GM12878 (cell line): ENCODE results near the gene TP73.

Source experiments
- CHD2 ChIP-seq: IDR thresholded peaks from 2 replicates; pipeline ENCODE4 v1.6.1; 2011; ENCODE audit warnings: low read depth, low read length, improper control_type of control experiment, borderline replicate concordance
- JUND ChIP-seq: IDR thresholded peaks from 2 replicates; pipeline ENCODE4 v1.6.1; 2012; ENCODE audit warnings: low read depth, mild to moderate bottlenecking, low read length, improper control_type of control experiment, moderate library complexity
- NR2C2 ChIP-seq: IDR thresholded peaks from 2 replicates; pipeline ENCODE4 v1.6.1; 2011; ENCODE audit warnings: borderline replicate concordance, low read depth; ENCODE audit not compliant: control insufficient read depth, insufficient read length
- POLR2A ChIP-seq: IDR thresholded peaks from 2 replicates; pipeline ENCODE4 v1.6.1; 2011; ENCODE audit warnings: low read depth, mild to moderate bottlenecking, low read length
- POLR2AphosphoS5 ChIP-seq: IDR thresholded peaks from 2 replicates; pipeline ENCODE4 v1.6.1; 2011; ENCODE audit warnings: mild to moderate bottlenecking, low read length, inconsistent platforms
- RAD21 ChIP-seq: IDR thresholded peaks from 2 replicates; pipeline ENCODE4 v1.6.1; 2011; ENCODE audit warnings: mild to moderate bottlenecking, low read depth, low read length, moderate library complexity; ENCODE audit not compliant: insufficient read depth
- TCF12 ChIP-seq: IDR thresholded peaks from 2 replicates; pipeline ENCODE4 v1.6.1; 2011; ENCODE audit warnings: low read depth, mild to moderate bottlenecking, low read length
- TF ChIP-seq, protein P1 (sequence below), 3 experiments: IDR thresholded peaks in 2 of 3; conservative IDR thresholded peaks in 1 of 3; 2 replicates each; pipeline ENCODE4 v1.5.1; 2011; ENCODE audit warnings: low read depth in 3 of 3, low read length in 3 of 3, mild to moderate bottlenecking in 3 of 3, control low read depth in 2 of 3, moderate library complexity in 2 of 3, inconsistent platforms in 1 of 3, mixed read lengths in 1 of 3; ENCODE audit not compliant: control insufficient read depth in 2 of 3, insufficient read depth in 1 of 3; ENCODE audit errors: extremely low read depth in 1 of 3
- TF ChIP-seq, protein P2 (sequence below): fragments of 150-350 bp; IDR thresholded peaks from 2 replicates; pipeline ENCODE4 v1.6.1; 2016; ENCODE audit warnings: low read depth, low read length

DNA sequence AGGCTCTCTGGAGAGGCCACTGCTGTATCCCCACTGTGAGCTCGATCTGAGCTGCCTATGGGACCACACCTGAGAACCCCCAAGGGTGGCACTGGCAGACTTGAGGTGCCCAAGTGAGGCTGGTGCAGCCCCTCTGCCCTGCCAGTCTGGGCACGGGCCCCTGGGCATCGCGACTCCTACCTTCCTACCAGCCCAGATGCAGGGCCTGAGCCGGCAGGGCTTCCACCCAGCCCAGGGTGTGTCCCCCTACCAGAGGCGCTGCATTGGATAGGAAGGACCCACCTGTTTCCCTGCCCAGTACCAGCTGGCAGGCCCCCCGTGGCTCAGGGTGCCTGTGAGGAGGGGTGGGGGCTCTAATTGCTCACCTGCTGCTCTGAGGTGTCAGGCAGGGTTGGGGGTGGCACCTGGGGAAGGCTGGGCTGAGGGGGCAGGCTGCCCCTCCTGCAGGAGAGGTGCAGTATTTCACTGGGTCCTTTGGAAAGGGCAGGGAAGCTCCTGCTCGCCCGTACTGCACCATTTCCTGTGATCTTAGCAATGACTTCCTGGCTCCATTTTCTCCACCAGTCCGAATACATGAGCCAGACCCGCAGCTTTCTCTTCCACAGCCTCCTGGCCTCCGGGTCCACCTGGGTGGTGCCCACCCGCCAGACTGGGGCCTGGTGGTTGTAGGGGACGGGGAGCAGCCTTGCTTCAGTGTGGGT, 11.8 kb downstream of the TP73 start:
- TF ChIP-seq POLR2A (no peak), POLR2AphosphoS5 (peak; percentile 67), TCF12 (no peak), NR2C2 (no peak), RAD21 (no peak), CHD2 (no peak), JUND (no peak)
- TF ChIP-seq, protein P1, sequence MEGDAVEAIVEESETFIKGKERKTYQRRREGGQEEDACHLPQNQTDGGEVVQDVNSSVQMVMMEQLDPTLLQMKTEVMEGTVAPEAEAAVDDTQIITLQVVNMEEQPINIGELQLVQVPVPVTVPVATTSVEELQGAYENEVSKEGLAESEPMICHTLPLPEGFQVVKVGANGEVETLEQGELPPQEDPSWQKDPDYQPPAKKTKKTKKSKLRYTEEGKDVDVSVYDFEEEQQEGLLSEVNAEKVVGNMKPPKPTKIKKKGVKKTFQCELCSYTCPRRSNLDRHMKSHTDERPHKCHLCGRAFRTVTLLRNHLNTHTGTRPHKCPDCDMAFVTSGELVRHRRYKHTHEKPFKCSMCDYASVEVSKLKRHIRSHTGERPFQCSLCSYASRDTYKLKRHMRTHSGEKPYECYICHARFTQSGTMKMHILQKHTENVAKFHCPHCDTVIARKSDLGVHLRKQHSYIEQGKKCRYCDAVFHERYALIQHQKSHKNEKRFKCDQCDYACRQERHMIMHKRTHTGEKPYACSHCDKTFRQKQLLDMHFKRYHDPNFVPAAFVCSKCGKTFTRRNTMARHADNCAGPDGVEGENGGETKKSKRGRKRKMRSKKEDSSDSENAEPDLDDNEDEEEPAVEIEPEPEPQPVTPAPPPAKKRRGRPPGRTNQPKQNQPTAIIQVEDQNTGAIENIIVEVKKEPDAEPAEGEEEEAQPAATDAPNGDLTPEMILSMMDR (IDR thresholded peaks at IDR 0.05 in 2 of 3, conservative IDR thresholded peaks at IDR 0.05 in 1 of 3; ENCODE audit: control insufficient read depth in 2 of 3, extremely low read depth in 1 of 3, insufficient read depth in 1 of 3, low read depth in 3 of 3, low read length in 3 of 3) = no peak
- TF ChIP-seq, protein P2, sequence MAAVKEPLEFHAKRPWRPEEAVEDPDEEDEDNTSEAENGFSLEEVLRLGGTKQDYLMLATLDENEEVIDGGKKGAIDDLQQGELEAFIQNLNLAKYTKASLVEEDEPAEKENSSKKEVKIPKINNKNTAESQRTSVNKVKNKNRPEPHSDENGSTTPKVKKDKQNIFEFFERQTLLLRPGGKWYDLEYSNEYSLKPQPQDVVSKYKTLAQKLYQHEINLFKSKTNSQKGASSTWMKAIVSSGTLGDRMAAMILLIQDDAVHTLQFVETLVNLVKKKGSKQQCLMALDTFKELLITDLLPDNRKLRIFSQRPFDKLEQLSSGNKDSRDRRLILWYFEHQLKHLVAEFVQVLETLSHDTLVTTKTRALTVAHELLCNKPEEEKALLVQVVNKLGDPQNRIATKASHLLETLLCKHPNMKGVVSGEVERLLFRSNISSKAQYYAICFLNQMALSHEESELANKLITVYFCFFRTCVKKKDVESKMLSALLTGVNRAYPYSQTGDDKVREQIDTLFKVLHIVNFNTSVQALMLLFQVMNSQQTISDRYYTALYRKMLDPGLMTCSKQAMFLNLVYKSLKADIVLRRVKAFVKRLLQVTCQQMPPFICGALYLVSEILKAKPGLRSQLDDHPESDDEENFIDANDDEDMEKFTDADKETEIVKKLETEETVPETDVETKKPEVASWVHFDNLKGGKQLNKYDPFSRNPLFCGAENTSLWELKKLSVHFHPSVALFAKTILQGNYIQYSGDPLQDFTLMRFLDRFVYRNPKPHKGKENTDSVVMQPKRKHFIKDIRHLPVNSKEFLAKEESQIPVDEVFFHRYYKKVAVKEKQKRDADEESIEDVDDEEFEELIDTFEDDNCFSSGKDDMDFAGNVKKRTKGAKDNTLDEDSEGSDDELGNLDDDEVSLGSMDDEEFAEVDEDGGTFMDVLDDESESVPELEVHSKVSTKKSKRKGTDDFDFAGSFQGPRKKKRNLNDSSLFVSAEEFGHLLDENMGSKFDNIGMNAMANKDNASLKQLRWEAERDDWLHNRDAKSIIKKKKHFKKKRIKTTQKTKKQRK = no peak
